GM12891 (cell line): ENCODE measurements around the gene PROSER2.

ENCODE experiments used
- PAX5 ChIP-seq: IDR thresholded peaks from 2 replicates; pipeline ENCODE4 v1.6.1; 2011; ENCODE audit warnings: low read length, moderate library complexity, mild to moderate bottlenecking; ENCODE audit not compliant: insufficient read depth, severe bottlenecking
- POLR2A ChIP-seq: IDR thresholded peaks from 2 replicates; pipeline ENCODE4 v1.6.1; 2011; ENCODE audit warnings: low read depth, low read length, control low read depth
- POLR2AphosphoS5 ChIP-seq: IDR thresholded peaks from 2 replicates; pipeline ENCODE4 v1.6.1; 2011; ENCODE audit warnings: low read depth, low read length, control low read depth
- TAF1 ChIP-seq: IDR thresholded peaks from 2 replicates; pipeline ENCODE4 v1.6.1; 2011; ENCODE audit warnings: low read depth, low read length, control low read depth

DNA sequence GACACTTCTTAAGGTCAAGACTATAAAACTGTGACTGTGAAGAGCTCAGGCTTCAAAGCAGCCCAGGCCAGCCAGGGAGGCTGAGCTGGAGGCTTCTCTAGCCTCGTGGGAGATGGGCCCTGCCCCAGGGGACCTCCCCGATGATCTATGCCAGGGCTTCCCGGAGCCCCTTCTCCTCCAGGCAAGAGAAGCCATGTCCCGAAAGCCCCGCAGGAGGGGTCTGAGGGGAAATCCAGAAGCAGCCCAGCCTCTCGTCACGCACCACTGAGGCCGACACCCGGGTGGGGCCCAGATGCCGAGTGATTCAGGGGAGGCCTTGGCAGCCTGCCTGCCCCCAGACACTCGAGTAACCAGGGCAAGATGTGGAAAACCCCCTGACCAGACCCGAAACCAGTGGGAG lies 63.7 kb downstream of the PROSER2 start:
- TF ChIP-seq POLR2A: no peak
- TF ChIP-seq POLR2AphosphoS5: no peak
- TF ChIP-seq PAX5: peak; percentile 45
- TF ChIP-seq TAF1: no peak
